KOPT-K1 (cell line): ENCODE results near the gene FFAR3.

Experiments used
- H3K27ac ChIP-seq: fragments of 200-600 bp; sonication (generic); 2 replicates; pipeline ENCODE4 v1.5.1; 2016; ENCODE audit warnings: antibody characterized with exemption, mild to moderate bottlenecking, low read depth, low read length; ENCODE audit not compliant: poor library complexity, severe bottlenecking
- H3K36me3 ChIP-seq: fragments of 200-600 bp; sonication (generic); 2 replicates; pipeline ENCODE4 v1.5.1; 2017; ENCODE audit warnings: antibody characterized with exemption, mild to moderate bottlenecking, low read length, moderate library complexity; ENCODE audit not compliant: insufficient read depth
- H3K9me3 ChIP-seq: fragments of 200-600 bp; sonication (generic); 2 replicates; pipeline ENCODE4 v1.5.1; 2017; ENCODE audit warnings: antibody characterized with exemption, low read length, mild to moderate bottlenecking; ENCODE audit not compliant: insufficient read depth, poor library complexity, severe bottlenecking

Gene FFAR3

GRCh38 chr19:35320065-35320713 lies 38.1 kb upstream of the FFAR3 start:
- Histone ChIP-seq H3K9me3 (no peaks in the 10 kb centered on the region), H3K27ac (no peak overlapping the region), H3K36me3 (no peaks in the 10 kb centered on the region)

- H3K36me3 ChIP-seq, result no peaks in the 10 kb centered on the region
- no peaks in the 10 kb centered on the region for H3K9me3 ChIP-seq
- no peak overlapping the region for H3K27ac ChIP-seq
Observed at GRCh38 chr19:35321291-35321690, 37.0 kb upstream of the FFAR3 start.

GRCh38 chr19:35322014-35322413 lies 36.2 kb upstream of the FFAR3 start:
- no peak overlapping the region for H3K27ac ChIP-seq
- no peaks in the 10 kb centered on the region for H3K36me3 ChIP-seq
- H3K9me3 ChIP-seq, result no peaks in the 10 kb centered on the region

GRCh38 chr19:35327642-35328041 lies 30.6 kb upstream of the FFAR3 start:
- no peaks in the 10 kb centered on the region for H3K9me3 ChIP-seq
- no peak overlapping the region for H3K27ac ChIP-seq
- no peaks in the 10 kb centered on the region for H3K36me3 ChIP-seq

GRCh38 chr19:35328851-35329285 lies 29.4 kb upstream of the FFAR3 start, which contains the start of gene CD22:
CD22 (plus strand) TSS chr19:35329187; CDS start chr19:35332041, 2,854 bp downstream.
- Histone ChIP-seq H3K36me3 (no peaks in the 10 kb centered on the region), H3K9me3 (no peaks in the 10 kb centered on the region), H3K27ac (no peak within 1 kb of the TSS)

- Histone ChIP-seq H3K36me3 (no peaks in the 10 kb centered on the region), H3K27ac (no peak overlapping the region), H3K9me3 (no peaks in the 10 kb centered on the region)
Observed at GRCh38 chr19:35329323-35329722, 28.9 kb upstream of the FFAR3 start.

GRCh38 chr19:35330475-35330874 lies 27.8 kb upstream of the FFAR3 start:
- Histone ChIP-seq H3K36me3 (no peaks in the 10 kb centered on the region), H3K9me3 (no peaks in the 10 kb centered on the region), H3K27ac (no peak overlapping the region)

GRCh38 chr19:35331551-35332214 lies 26.6 kb upstream of the FFAR3 start:
- no peaks in the 10 kb centered on the region for H3K36me3 ChIP-seq
- no peak overlapping the region for H3K27ac ChIP-seq
- H3K9me3 ChIP-seq, result no peaks in the 10 kb centered on the region

GRCh38 chr19:35332817-35333216 lies 25.4 kb upstream of the FFAR3 start:
- no peak overlapping the region for H3K27ac ChIP-seq
- no peaks in the 10 kb centered on the region for H3K36me3 ChIP-seq

GRCh38 chr19:35334144-35334753 lies 24.0 kb upstream of the FFAR3 start:
- Histone ChIP-seq H3K27ac (no peak overlapping the region), H3K36me3 (no peaks in the 10 kb centered on the region), H3K9me3 (no peaks in the 10 kb centered on the region)

More at GRCh38 chr19:35332817-35333216, 25.4 kb upstream of the FFAR3 start:
- H3K9me3 ChIP-seq, result no peaks in the 10 kb centered on the region

- H3K27ac ChIP-seq, result no peak overlapping the region
- H3K36me3 ChIP-seq, result no peaks in the 10 kb centered on the region
- no peaks in the 10 kb centered on the region for H3K9me3 ChIP-seq
Observed at GRCh38 chr19:35336166-35336955, 21.9 kb upstream of the FFAR3 start.

GRCh38 chr19:35337097-35337983 lies 20.9 kb upstream of the FFAR3 start:
- Histone ChIP-seq H3K9me3 (no peaks in the 10 kb centered on the region), H3K36me3 (no peaks in the 10 kb centered on the region), H3K27ac (no peak overlapping the region)

GRCh38 chr19:35337984-35338296 lies 20.3 kb upstream of the FFAR3 start:
- no peaks in the 10 kb centered on the region for H3K9me3 ChIP-seq
- H3K36me3 ChIP-seq, result no peaks in the 10 kb centered on the region
- H3K27ac ChIP-seq, result no peak overlapping the region

- Histone ChIP-seq H3K36me3 (no peaks in the 10 kb centered on the region), H3K27ac (no peak overlapping the region), H3K9me3 (no peaks in the 10 kb centered on the region)
Observed at GRCh38 chr19:35340431-35340830, 17.8 kb upstream of the FFAR3 start.
